ENCODE measurements around the gene SBF2.

Gene SBF2

DNA sequence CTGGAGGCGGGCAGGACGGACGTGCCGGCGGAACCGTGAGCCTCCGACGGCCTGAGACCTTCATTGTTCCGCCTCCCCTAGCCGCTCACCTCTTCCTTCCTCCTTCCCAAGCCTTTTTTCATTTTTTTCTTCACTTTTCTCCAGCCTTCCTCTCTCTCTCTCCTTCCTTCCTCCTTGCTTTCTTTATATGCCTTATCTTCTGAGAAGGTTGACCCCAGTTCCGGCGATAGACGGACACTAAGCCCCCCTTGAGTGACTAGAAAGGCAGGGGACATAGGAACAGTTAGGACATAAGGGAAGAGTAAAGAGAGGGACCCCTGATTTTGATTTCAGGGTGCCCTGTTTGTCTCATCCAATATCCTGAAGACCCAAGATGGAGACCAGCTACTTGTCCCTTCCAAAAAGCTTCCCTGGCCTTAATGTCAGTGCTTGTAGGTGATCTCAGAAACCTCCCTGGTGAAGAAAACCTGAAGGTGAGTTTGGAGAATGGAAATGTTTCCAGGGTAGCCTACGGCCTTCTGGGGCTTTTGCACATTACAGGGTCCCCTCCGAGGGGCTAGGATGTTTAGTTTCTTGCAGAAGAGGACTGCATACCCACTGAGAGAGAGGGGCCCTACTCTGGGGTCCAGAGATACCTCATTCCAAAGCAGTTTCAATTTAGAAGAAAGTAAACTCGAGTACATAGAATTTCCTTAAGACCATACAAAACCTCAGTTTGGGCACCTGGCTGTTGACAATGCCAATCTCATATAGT lies 14.4 kb upstream of the SBF2 start:
- TF ChIP-seq, protein P1, sequence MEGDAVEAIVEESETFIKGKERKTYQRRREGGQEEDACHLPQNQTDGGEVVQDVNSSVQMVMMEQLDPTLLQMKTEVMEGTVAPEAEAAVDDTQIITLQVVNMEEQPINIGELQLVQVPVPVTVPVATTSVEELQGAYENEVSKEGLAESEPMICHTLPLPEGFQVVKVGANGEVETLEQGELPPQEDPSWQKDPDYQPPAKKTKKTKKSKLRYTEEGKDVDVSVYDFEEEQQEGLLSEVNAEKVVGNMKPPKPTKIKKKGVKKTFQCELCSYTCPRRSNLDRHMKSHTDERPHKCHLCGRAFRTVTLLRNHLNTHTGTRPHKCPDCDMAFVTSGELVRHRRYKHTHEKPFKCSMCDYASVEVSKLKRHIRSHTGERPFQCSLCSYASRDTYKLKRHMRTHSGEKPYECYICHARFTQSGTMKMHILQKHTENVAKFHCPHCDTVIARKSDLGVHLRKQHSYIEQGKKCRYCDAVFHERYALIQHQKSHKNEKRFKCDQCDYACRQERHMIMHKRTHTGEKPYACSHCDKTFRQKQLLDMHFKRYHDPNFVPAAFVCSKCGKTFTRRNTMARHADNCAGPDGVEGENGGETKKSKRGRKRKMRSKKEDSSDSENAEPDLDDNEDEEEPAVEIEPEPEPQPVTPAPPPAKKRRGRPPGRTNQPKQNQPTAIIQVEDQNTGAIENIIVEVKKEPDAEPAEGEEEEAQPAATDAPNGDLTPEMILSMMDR (IDR thresholded peaks at IDR 0.05; ENCODE audit: borderline replicate concordance, insufficient read depth, low read depth, low read length): no peak
- H3K4me3 ChIP-seq (ENCODE audit: low read depth, low read length): peak overlapping the region; percentile 30

DNA sequence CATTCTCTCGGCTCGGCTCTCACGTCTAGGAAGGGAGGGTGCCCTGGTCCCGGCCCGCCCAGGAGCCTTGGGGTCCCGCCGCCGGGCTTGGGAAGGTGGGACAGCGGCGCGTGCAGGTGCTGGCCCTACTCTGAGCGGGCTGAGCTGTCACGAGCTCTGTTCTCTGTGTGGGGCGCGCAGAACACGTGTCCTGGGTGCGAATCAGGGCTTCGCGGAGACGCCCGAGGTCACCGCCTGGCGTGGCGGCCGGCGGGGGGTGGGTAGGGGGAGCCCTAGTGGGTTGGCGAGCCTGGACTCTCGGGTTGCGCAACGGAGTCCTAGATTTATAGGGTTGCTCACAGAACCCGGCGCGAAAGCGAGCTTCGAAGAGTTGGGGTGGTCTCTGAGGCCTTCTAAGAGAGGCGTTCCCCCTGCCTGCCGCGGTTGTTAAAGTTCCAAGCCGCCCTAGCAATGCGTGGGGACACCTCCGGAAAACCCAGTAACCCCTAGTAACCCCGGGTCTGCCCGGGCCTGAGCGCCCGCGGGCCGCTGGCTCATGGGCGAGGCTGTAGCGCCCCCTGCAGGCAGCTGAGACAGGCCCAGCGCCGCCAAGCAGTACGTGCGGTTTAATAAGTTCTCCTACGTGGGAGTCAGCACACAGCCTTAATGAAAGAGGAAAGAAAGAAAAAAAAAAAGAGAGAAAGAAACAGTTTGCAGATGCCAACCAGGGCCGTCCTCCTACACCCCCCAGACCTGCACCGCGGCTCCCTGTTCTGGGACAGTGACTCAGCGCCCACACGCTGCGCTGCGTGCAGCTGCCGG lies 13.6 kb upstream of the SBF2 start:
- peak overlapping the region; percentile 30 for H3K4me3 ChIP-seq (ENCODE audit: low read depth, low read length)

DNA sequence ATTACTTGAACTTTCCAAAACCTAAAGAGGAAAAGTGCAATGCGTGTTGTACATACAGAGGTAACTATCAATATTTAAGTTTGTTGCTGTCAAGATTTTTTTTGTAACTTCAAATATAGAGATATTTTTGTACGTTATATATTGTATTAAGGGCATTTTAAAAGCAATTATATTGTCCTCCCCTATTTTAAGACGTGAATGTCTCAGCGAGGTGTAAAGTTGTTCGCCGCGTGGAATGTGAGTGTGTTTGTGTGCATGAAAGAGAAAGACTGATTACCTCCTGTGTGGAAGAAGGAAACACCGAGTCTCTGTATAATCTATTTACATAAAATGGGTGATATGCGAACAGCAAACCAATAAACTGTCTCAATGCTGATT lies 13.0 kb upstream of the SBF2 start:
- TF ChIP-seq, protein P1 (IDR thresholded peaks at IDR 0.05; ENCODE audit: borderline replicate concordance, insufficient read depth, low read depth, low read length): no peak
- peak overlapping the region; percentile 30 for H3K4me3 ChIP-seq (ENCODE audit: low read depth, low read length)

More for the DNA sequence above, 13.6 kb upstream of the SBF2 start:
- TF ChIP-seq, protein P1 (IDR thresholded peaks at IDR 0.05; ENCODE audit: borderline replicate concordance, insufficient read depth, low read depth, low read length): peak; percentile 85

DNA sequence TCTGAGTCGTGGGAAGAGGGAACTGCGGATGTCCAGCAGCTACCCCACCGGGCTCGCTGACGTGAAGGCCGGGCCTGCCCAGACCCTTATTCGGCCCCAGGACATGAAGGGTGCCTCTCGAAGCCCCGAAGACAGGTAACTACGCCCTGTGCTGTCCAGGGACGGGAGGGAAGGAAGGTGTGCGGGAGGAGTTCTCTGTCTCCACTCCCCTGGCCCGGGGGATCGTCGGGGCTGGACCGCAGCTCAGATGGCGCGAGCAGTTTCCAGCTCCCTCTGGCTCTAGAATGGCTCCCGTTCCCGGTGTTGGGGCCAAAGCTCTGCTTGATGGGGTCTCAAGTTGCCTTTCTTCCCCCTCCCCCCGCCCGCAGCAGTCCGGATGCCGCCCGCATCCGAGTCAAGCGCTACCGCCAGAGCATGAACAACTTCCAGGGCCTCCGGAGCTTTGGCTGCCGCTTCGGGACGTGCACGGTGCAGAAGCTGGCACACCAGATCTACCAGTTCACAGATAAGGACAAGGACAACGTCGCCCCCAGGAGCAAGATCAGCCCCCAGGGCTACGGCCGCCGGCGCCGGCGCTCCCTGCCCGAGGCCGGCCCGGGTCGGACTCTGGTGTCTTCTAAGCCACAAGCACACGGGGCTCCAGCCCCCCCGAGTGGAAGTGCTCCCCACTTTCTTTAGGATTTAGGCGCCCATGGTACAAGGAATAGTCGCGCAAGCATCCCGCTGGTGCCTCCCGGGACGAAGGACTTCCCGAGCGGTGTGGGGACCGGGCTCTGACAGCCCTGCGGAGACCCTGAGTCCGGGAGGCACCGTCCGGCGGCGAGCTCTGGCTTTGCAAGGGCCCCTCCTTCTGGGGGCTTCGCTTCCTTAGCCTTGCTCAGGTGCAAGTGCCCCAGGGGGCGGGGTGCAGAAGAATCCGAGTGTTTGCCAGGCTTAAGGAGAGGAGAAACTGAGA lies 12.2 kb upstream of the SBF2 start:
- TF ChIP-seq, protein P1 (IDR thresholded peaks at IDR 0.05; ENCODE audit: borderline replicate concordance, insufficient read depth, low read depth, low read length): no peak
- H3K4me3 ChIP-seq (ENCODE audit: low read depth, low read length): peak overlapping the region; percentile 30

DNA sequence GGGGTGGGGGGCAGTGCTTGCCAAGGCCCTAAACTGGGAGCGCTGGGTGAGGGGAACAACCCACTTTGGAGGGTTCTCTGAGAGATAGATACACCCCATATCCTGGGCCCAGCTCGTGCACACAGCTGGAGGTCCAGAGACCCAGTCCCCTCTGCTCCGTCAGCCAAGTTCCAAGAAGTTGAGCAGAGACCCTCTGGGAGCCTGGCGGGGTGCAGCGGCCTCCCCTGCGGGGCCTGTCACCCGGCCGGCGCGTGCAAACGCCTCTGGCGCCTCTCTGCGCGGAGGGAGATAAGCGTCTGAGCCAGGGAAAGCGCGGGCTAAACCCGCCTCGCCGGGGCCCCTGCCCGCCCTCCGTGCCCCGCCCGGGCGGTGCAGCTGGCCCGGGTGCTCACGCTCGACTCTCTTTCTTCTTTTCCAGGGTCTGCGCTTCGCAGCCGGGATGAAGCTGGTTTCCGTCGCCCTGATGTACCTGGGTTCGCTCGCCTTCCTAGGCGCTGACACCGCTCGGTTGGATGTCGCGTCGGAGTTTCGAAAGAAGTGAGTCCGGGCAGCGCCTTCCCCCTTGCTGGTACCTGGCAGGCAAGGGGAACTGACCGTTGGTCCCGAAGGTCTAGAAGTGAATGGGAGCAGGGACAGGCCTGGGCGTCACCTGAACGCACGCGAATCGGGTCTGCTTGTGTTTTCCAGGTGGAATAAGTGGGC lies 11.4 kb upstream of the SBF2 start:
- H3K4me3 ChIP-seq (ENCODE audit: low read depth, low read length): peak overlapping the region; percentile 33
- TF ChIP-seq, protein P1 (IDR thresholded peaks at IDR 0.05; ENCODE audit: borderline replicate concordance, insufficient read depth, low read depth, low read length): no peak

DNA sequence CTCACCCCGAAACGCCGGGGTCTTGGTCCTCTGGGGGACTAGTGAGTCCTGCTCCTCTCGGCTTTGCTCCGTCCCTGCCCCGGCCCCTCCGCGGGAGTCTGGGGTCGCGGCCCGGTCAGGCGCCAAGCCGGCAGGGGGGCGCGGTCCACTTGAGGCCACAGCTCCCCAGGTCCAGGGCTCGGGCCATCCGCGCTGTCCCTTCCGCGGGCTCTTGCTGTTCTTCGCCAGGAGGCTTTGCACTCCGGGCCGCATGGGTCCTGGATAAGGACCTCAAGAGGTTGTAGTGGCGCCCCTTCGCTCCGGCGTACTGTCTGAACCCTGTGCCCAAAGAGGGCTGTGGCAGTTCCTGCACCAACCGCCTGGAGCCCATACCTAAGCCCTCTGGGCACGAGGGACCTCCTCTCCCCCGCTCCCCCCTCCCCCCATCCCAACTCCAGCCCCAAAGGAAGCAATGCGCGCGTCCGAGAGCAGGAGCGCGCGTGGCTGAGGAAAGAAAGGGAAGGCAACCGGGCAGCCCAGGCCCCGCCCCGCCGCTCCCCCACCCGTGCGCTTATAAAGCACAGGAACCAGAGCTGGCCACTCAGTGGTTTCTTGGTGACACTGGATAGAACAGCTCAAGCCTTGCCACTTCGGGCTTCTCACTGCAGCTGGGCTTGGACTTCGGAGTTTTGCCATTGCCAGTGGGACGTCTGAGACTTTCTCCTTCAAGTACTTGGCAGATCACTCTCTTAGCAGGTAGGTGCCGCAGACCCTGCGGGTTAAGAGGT lies 10.7 kb upstream of the SBF2 start, which contains the start of gene ADM:
TSS of gene ADM (plus strand) at position 579 of the 767 bp plus-strand sequence. CDS start 628 bp downstream, outside the sequence.
- TF ChIP-seq, protein P1 (IDR thresholded peaks at IDR 0.05; ENCODE audit: borderline replicate concordance, insufficient read depth, low read depth, low read length): peak; percentile 1; the same call in 1 of the 2 replicates
- H3K4me3 ChIP-seq (ENCODE audit: low read depth, low read length): peak within 1 kb of the TSS; percentile 33
